HL-60 (cell line): ENCODE data around the gene BRD4.

Source experiments
- DNase-seq, 2 experiments: peaks; one replicate each; pipeline ENCODE4 v3.0.0-alpha.2; 2010 to 2020; ENCODE audit warnings: low read depth in 1 of 2, low spot score in 1 of 2
- H3K27ac ChIP-seq: fragments of 250-450 bp; sonication (Bioruptor Pico); replicated peaks from 2 replicates; pipeline ENCODE4 v1.5.1; 2020; ENCODE audit warnings: mild to moderate bottlenecking, moderate library complexity
- H3K27me3 ChIP-seq: fragments of 250-450 bp; sonication (Bioruptor Pico); 2 replicates; pipeline ENCODE4 v1.5.1; 2021; ENCODE audit warnings: mild to moderate bottlenecking, moderate library complexity; ENCODE audit not compliant: insufficient read depth, poor library complexity, severe bottlenecking
- H3K4me3 ChIP-seq: replicated peaks from 2 replicates; pipeline ENCODE4 v1.5.1; 2011; ENCODE audit warnings: mild to moderate bottlenecking, control low read depth, low read length; ENCODE audit not compliant: insufficient read depth
- GABPA ChIP-seq: IDR thresholded peaks from 2 replicates; pipeline ENCODE4 v1.6.1; 2012; ENCODE audit warnings: low read depth
- POLR2AphosphoS5 ChIP-seq: IDR thresholded peaks from 2 replicates; pipeline ENCODE4 v1.6.1; 2012; ENCODE audit warnings: low read depth
- SPI1 ChIP-seq: IDR thresholded peaks from 2 replicates; pipeline ENCODE4 v1.6.1; 2012; ENCODE audit warnings: low read depth, mild to moderate bottlenecking, borderline replicate concordance
- TF ChIP-seq, protein P1 (sequence below): IDR thresholded peaks from one replicate; pipeline ENCODE4 v1.5.1; 2011; ENCODE audit warnings: low read length, control low read depth, inconsistent platforms; ENCODE audit not compliant: insufficient read depth
- TF ChIP-seq, protein P2 (sequence below): IDR thresholded peaks from 2 replicates; pipeline ENCODE4 v1.6.1; 2012; ENCODE audit warnings: low read depth; ENCODE audit not compliant: insufficient replicate concordance

The BRD4 gene

DNA sequence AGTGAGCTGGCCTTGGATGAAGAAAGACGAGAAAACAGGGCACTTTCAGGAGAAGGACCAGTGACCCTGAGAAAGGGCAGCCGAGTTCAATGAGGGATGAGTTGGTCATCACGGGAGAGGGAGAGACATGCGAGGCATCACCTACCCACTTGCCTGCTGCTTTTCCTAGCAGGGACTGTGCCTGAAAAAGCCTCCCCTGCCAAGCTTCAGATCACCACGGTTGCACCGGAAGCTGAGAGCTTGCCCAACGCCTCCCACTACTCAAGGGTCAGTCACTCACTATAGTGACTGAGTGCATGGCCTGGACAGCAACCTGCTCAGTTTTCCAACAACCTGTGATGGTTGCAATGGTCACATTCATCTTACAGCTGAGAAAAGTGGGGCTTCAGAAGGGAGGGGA is 87.5 kb downstream of the BRD4 start:
- no peak overlapping the region for H3K27ac ChIP-seq
- no peaks in the 10 kb centered on the region for H3K27me3 ChIP-seq
- TF ChIP-seq POLR2AphosphoS5 (no peak), GABPA (no peak), SPI1 (no peak)
- TF ChIP-seq, protein P1, sequence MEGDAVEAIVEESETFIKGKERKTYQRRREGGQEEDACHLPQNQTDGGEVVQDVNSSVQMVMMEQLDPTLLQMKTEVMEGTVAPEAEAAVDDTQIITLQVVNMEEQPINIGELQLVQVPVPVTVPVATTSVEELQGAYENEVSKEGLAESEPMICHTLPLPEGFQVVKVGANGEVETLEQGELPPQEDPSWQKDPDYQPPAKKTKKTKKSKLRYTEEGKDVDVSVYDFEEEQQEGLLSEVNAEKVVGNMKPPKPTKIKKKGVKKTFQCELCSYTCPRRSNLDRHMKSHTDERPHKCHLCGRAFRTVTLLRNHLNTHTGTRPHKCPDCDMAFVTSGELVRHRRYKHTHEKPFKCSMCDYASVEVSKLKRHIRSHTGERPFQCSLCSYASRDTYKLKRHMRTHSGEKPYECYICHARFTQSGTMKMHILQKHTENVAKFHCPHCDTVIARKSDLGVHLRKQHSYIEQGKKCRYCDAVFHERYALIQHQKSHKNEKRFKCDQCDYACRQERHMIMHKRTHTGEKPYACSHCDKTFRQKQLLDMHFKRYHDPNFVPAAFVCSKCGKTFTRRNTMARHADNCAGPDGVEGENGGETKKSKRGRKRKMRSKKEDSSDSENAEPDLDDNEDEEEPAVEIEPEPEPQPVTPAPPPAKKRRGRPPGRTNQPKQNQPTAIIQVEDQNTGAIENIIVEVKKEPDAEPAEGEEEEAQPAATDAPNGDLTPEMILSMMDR: no peak
- TF ChIP-seq, protein P2, sequence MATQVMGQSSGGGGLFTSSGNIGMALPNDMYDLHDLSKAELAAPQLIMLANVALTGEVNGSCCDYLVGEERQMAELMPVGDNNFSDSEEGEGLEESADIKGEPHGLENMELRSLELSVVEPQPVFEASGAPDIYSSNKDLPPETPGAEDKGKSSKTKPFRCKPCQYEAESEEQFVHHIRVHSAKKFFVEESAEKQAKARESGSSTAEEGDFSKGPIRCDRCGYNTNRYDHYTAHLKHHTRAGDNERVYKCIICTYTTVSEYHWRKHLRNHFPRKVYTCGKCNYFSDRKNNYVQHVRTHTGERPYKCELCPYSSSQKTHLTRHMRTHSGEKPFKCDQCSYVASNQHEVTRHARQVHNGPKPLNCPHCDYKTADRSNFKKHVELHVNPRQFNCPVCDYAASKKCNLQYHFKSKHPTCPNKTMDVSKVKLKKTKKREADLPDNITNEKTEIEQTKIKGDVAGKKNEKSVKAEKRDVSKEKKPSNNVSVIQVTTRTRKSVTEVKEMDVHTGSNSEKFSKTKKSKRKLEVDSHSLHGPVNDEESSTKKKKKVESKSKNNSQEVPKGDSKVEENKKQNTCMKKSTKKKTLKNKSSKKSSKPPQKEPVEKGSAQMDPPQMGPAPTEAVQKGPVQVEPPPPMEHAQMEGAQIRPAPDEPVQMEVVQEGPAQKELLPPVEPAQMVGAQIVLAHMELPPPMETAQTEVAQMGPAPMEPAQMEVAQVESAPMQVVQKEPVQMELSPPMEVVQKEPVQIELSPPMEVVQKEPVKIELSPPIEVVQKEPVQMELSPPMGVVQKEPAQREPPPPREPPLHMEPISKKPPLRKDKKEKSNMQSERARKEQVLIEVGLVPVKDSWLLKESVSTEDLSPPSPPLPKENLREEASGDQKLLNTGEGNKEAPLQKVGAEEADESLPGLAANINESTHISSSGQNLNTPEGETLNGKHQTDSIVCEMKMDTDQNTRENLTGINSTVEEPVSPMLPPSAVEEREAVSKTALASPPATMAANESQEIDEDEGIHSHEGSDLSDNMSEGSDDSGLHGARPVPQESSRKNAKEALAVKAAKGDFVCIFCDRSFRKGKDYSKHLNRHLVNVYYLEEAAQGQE: no peak
- no peak for DNase-seq
- H3K4me3 ChIP-seq: no peak overlapping the region

DNA sequence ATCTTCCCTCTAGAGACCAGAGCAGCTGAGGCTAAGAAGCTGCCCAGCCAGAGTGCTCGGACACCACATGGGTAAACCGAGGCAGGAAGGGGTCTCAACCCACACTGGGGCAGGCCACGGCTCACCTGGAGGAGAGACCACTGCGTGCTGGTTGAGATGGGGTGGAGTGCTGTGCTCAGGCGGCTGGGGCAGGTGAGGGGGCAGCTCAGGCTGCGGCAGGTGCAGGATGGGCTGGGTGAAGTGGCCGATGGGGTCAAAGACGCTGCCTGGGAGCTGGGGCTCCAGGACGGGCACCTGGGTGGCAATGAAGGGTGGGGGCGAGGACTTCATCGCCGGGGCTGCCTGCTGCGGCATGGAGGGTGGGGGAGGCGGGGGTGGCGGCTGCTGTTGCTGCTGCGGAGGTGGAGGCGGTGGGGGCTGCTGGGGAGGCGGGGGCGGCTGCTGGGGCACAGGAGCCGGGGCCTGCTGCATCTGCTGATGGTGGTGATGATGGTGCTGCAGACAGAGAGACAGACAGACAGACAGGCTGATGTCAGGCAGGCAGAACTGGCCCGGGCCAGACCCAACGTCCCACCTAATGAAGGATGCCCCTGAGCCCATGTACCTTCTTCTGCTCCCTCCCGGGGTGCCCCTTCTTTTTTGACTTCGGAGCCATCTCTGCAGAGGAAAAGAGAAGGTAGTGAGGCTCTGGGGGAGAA is 88.1 kb downstream of the BRD4 start:
- Histone ChIP-seq H3K4me3 (no peak overlapping the region), H3K27ac (no peak overlapping the region), H3K27me3 (no peaks in the 10 kb centered on the region)
- no peak for DNase-seq
- TF ChIP-seq, protein P2: no peak
- TF ChIP-seq POLR2AphosphoS5 (no peak), GABPA (no peak), SPI1 (no peak)
- TF ChIP-seq, protein P1: no peak

DNA sequence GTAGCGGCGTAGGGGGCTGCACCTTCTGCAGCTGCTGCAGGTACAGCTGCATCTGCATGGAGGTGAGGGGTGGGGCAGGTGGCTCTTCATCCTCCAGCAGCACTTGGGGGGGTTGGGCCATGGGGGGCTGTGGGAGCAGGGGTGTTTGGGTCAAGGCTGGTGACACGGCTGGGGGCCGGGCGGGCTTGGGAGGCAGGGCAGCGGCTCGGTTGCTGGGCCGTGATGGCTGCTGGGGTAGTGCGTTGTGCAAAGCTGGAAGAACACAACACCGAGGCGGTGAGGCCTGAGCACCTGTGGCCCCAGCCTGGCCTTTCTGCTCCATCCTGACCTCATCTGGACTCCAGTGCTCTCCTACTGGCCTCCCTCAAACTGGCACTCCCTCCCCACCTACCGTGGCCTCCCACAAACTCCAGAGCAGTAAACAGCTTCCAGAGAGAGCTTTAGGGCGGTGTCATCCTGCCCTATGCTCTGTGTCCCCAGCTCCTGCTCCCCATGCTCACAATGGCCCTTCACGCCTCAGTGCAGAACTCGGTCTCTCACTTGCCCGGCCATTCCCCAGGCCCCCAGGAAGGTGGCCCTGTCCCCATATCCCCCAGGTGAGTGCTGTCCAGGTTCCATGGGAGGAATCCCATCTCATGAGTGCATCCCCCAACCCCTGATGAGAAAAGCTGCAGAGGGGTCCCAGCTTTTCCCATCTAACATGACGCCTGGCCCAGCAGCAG is 88.9 kb downstream of the BRD4 start:
- DNase-seq: no peak
- H3K27me3 ChIP-seq: no peaks in the 10 kb centered on the region
- no peak overlapping the region for H3K4me3 ChIP-seq
- H3K27ac ChIP-seq: no peak overlapping the region
- TF ChIP-seq, protein P1: no peak
- TF ChIP-seq, protein P2: no peak
- no peak for TF ChIP-seq SPI1
- TF ChIP-seq POLR2AphosphoS5: no peak; the same call in 1 of the 2 replicates
- no peak for TF ChIP-seq GABPA
